GM19023 (cell line): ENCODE data around the gene ELP4.

Source experiments
- ATAC-seq: cut with Tn5 transposase; IDR thresholded peaks from one replicate; pipeline ENCODE4 v1.9.1; 2021; ENCODE audit warnings: mild to moderate bottlenecking, moderate library complexity; ENCODE audit not compliant: unreplicated experiment

Gene ELP4

GRCh38 chr11:31768749-31769640, 259.4 kb downstream of the ELP4 start:
- ATAC-seq: no peak

GRCh38 chr11:31770011-31770700, 260.6 kb downstream of the ELP4 start:
- ATAC-seq: no peak

GRCh38 chr11:31772412-31772811, 262.8 kb downstream of the ELP4 start:
- no peak for ATAC-seq

- ATAC-seq: no peak
Measured at GRCh38 chr11:31779374-31779791, 269.8 kb downstream of the ELP4 start.

GRCh38 chr11:31780078-31780477, 270.5 kb downstream of the ELP4 start:
- no peak for ATAC-seq

GRCh38 chr11:31780480-31780971, 271.0 kb downstream of the ELP4 start:
- ATAC-seq: no peak

- no peak for ATAC-seq
Measured at GRCh38 chr11:31782257-31782656, 272.7 kb downstream of the ELP4 start.

GRCh38 chr11:31783252-31783651, 273.7 kb downstream of the ELP4 start:
- no peak for ATAC-seq

GRCh38 chr11:31784611-31785010, 275.0 kb downstream of the ELP4 start:
- no peak for ATAC-seq

GRCh38 chr11:31786996-31787685, 277.6 kb downstream of the ELP4 start:
- no peak for ATAC-seq

GRCh38 chr11:31788085-31788484, 278.5 kb downstream of the ELP4 start:
- no peak for ATAC-seq

- no peak for ATAC-seq
Measured at GRCh38 chr11:31790649-31791048, 281.1 kb downstream of the ELP4 start.

GRCh38 chr11:31792036-31792435, 282.5 kb downstream of the ELP4 start:
- no peak for ATAC-seq

- ATAC-seq: no peak
Measured at GRCh38 chr11:31792456-31792855, 282.9 kb downstream of the ELP4 start.

- ATAC-seq: no peak
Measured at GRCh38 chr11:31793264-31793663, 283.7 kb downstream of the ELP4 start.

- no peak for ATAC-seq
Measured at GRCh38 chr11:31794548-31794947, 285.0 kb downstream of the ELP4 start.

GRCh38 chr11:31795706-31796498, 286.3 kb downstream of the ELP4 start:
- no peak for ATAC-seq

GRCh38 chr11:31796499-31797189, 287.1 kb downstream of the ELP4 start:
- no peak for ATAC-seq

- ATAC-seq: no peak
Measured at GRCh38 chr11:31797190-31798056, 287.9 kb downstream of the ELP4 start.
